Measurements from ENCODE around the gene RNF5.

DNA sequence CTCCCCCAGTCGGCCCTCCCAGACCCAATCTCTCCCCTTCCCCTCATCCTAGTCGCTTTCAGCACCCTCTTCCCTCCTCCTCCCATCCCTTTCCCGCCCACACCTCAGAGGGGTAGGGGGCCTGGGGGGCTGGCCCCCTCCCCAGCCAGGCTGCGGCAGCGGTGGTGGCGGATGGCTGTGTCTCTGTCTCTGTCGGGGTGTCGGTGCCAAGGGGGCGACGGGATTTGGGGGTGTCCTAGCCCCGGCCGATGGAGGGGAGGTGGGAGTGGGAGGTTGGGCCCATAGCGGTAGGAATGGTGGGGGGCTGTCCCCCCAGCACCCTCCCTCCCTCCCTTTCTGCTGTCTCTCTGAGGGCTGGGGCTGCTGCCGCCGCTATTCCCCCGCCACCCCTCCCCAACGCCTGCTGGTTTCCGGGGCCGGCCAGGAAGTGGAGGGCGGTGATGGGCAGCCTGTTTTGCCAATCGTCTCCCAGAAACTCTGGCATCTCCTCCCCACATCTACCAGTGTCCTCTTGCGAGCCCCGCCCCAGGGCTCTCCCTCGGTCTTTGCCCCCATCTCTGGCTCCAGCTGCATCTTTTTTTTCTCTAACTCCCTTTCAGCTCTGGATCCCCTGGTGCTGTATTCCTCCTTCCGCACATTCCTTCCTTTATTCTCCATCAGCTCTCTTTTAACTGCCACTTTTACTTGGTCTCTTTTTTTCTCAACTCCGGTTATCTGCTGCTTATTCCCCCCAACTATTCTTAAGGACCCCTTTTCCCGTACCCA lies 2.3 kb upstream of the RNF5 start, which contains the start of gene AGPAT1:
- TF ChIP-seq CREB1 (IDR thresholded peaks at IDR 0.05; ENCODE audit: low read depth) (no peak), TEAD4 (IDR thresholded peaks at IDR 0.05) (peak; percentile 11; the same call in 1 of the 2 replicates)

Measured in Ishikawa (cell line).